Motor neuron (in vitro differentiated cells): Measurements from ENCODE around the gene PODN. TPM values are rescaled to one million over a fixed set of nuclear protein-coding genes. Genes with fewer than 3 reads are reported as not detected.
A peak's percentile ranks its signal among the peaks of the same experiment; 100 is the strongest.

Experiments
- ATAC-seq, 8 experiments: fragments of 200-7000 bp; cut with Tn5 transposase; replicated peaks in 6 of 8; 2 replicates each; pipeline ENCODE4 v1.8.0; 2021; ENCODE audit warnings: mild to moderate bottlenecking in 8 of 8, moderate library complexity in 8 of 8
- H3K27ac ChIP-seq, 2 donors: fragments of 250-450 bp; sonication (Bioruptor Pico); 2 replicates each; pipeline ENCODE4 v1.9.0; 2021; ENCODE audit warnings: antibody characterized with exemption in 2 of 2, mild to moderate bottlenecking in 2 of 2, moderate library complexity in 1 of 2
- H3K4me1 ChIP-seq, 2 donors: fragments of 250-450 bp; sonication (Bioruptor Pico); replicated peaks in 1 of 2; 2 replicates each; pipeline ENCODE4 v1.6.1; 2021; ENCODE audit warnings: antibody characterized with exemption in 2 of 2, mild to moderate bottlenecking in 2 of 2, moderate library complexity in 1 of 2
- H3K4me3 ChIP-seq, 5 donors: fragments of 250-450 bp; sonication (Bioruptor Pico); 2 replicates each; pipeline ENCODE4 v1.9.0; 2021; ENCODE audit warnings: antibody characterized with exemption in 5 of 5, mild to moderate bottlenecking in 5 of 5, moderate library complexity in 4 of 5
- WGBS, 10 experiments: fragments of 450-650 bp; shearing (Covaris generic); methylation state at CpG; one replicate each; pipeline ENCODE4 v1.0.0; 2022; 5-methylcytosine and 5-hydroxymethylcytosine counted together
- in situ Hi-C, 9 experiments: fragments of 400-800 bp; cut with MboI; loops; one replicate each; pipeline ENCODE4 v1.15.0; 2021; ENCODE audit warnings: low sequenced_read_pairs in 9 of 9, low pct_unique_long_range_greater_than_20kb in 2 of 9; ENCODE audit not compliant: unreplicated experiment in 9 of 9
- total RNA-seq, 8 experiments: library from RNA; unstranded; fragments of 300-600 nt; gene quantifications; 2 replicates each; pipeline versions ENCODE4 v1.2.3 to v1.2.4, GENCODE V29; 2022

Gene PODN
- total RNA-seq, 8 experiments from 2014 or later: 0.05 to 37.9 (median 1.2) TPM

DNA sequence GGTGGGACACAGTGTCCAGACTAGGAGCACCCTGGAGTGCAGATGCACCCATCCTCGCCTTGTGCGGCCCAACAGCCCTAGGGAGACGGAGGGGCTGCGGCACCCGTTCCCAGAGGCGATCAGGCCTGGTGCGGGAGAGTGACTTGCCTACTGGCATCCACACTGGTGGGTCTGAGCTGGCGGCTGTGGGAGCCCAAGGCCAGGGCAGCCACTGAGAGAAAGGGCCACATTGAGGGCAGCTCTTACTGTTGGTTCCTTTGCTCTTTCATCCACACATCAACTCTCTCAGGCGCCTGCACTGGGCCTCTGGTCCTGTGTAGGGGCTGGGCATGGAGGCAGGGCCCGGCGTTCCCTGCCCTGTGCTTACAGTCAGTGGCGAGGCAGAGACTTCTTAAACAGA is 8.6 kb downstream of the PODN start:
- Histone ChIP-seq H3K4me1 (peaks cover 7 to 8% of the 10 kb centered on the region in 2 donors), H3K4me3 (no peak overlapping the region), H3K27ac (no peak overlapping the region)
- 87 to 100% (median 95%) methylated on average over 1 to 11 of the region's 12 CpGs; no CpG with 5 or more reads in 4 of the 10 experiments for WGBS, 10 experiments
- in situ Hi-C loops: loop anchor here in 1 of 9 experiments (25.0 kb wide), 1 partner anchor 117 kb away; the partner anchor contains the start of gene CPT2
- no peak for ATAC-seq

DNA sequence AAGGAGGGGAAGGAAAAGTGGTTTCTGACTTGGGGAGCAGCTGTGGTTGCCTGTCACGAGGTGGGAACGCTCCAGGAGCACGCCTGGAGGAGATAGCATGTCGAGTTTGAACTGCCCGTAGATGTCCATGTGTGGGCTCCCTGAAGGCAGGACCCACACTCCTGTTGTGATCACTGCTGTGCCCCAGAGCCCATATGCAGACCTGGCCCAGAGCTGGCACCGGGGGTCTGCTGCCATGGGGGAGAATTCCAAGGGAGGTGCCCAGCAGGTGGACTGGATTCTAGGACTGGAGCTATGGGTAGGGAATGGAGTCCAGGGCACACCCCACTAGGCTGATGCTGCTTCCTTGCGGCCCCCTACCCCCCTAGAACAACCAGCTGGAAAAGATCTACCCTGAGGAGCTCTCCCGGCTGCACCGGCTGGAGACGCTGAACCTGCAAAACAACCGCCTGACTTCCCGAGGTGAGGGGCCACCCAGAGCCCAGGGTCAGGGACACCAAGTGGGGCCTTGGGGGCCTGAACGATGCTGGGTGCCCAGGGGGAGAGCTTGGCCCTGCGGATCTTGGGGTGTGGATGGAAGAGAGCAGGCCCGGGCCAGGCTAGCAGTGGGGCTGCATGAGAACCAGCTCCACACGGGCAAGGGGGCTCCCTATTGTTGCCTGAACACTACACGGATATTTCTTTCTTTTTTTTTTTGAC is 9.3 kb downstream of the PODN start:
- H3K4me1 ChIP-seq: peaks cover 7 to 8% of the 10 kb centered on the region in 2 donors
- H3K4me3 ChIP-seq: no peak overlapping the region
- no peak for ATAC-seq
- 60 to 92% (median 67%) methylated on average over 1 to 11 of the region's 17 CpGs; no CpG with 5 or more reads in 3 of the 10 experiments for WGBS, 10 experiments
- in situ Hi-C loops: loop anchor here in 1 of 9 experiments (25.0 kb wide), 1 partner anchor 116 kb away; the partner anchor contains the start of gene CPT2
- no peak overlapping the region for H3K27ac ChIP-seq

GRCh38 chr1:53071915-53072314 is 9.9 kb downstream of the PODN start:
- 62 to 100% (median 96%) methylated on average over 1 of the region's 1 CpG for WGBS, 10 experiments
- Histone ChIP-seq H3K4me3 (no peak overlapping the region), H3K4me1 (peaks cover 7 to 8% of the 10 kb centered on the region in 2 donors), H3K27ac (no peak overlapping the region)
- no peak for ATAC-seq
- in situ Hi-C loops: loop anchor here in 1 of 9 experiments (25.0 kb wide), 1 partner anchor 115 kb away; the partner anchor contains the start of gene CPT2

DNA sequence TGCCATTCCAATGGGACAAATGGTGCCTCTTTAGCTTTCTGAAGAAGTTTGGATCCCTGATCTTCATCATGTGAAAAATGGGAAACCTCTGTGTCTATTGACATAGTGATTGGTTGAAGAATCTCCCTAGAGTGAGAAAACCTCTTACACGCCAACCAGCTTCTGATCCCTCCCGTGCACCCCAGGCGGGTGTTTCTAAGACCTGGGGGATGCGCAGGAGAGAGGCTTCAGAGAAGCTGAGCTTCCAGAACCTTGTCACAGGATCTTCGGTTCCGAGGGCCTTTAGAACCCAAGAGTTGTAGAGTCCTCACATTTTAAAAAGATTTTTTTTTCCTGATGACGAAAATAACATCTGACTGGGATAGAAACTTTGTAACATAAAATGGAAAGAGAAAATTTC is 11.3 kb downstream of the PODN start:
- no peak for ATAC-seq
- no peak overlapping the region for H3K27ac ChIP-seq
- 67 to 100% (median 90%) methylated on average over 1 to 7 of the region's 7 CpGs; no CpG with 5 or more reads in 1 of the 10 experiments for WGBS, 10 experiments
- in situ Hi-C loops: loop anchor here in 1 of 9 experiments (25.0 kb wide), 1 partner anchor 114 kb away; the partner anchor contains the start of gene CPT2
- no peak overlapping the region for H3K4me3 ChIP-seq
- peaks cover 7 to 8% of the 10 kb centered on the region in 2 donors for H3K4me1 ChIP-seq

DNA sequence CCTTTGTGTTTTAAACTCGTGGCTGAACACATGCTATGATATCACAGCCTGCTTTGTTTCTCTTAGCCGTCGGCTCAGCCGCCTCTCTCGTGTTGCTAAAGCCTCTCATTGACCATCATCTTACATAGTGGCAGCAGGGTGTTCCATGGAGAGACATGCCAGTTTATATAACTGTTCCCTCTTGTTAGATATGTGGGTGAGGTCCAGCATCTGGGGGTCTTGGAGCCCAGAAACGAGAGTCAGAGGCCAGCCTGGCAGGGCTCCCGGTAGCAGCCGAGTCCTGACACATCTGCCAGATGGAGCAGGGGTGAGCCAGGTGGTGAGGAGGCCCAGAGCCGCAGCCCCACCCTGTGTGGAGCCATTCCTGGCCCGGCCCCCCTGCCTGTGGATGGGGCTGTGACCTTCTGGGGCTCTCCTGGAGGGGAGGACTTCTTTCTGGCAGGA is 11.9 kb downstream of the PODN start:
- ATAC-seq: peak in 5 of 8 experiments; percentile 39 to 68 (median 60)
- Histone ChIP-seq H3K4me1 (peaks cover 7 to 8% of the 10 kb centered on the region in 2 donors), H3K27ac (peak overlapping the region in 1 of 2 donors; percentile 9), H3K4me3 (no peak overlapping the region)
- 14 to 100% (median 73%) methylated on average over 1 to 8 of the region's 10 CpGs; no CpG with 5 or more reads in 4 of the 10 experiments for WGBS, 10 experiments
- in situ Hi-C loops: loop anchor here in 1 of 9 experiments (25.0 kb wide), 1 partner anchor 113 kb away; the partner anchor contains the start of gene CPT2

DNA sequence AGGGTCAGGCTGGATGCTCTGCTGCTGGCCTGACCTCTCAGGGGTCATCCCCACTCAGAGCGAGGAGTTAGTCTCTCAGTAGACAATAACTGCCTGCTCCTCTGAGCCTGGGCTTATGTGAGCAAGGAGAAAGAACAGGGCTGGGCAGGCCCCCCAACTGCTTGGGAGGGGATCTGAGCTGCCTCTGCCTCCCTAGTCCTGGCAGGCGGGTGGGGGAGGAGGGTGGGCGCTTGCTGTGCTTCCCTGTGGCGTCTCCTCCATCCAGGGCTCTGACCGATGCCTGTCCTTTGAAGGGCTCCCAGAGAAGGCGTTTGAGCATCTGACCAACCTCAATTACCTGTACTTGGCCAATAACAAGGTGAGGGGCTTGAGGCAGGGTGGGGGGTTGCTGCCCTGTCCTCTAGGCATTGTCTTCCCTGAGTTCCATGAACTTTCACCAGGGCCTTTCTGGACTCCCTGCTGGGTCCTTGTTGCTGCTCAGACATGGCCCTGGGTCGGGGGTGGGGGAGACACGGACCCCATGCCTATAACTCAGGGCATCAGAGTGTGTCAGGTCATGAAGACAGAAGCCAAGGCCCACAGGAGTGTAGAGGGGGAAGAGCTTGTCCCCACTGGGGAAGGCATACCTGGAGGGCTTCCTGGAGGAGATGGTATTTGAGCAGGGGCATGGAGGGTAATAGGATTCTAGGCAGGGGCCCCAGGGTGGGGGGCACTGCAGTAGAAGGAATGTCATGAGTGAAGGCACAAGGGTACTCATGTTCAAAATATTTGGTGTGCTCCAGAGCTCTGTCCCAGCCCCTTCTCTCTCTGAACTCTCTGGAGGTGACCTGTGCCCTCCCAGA is 12.5 kb downstream of the PODN start:
- Histone ChIP-seq H3K4me1 (peaks cover 7 to 8% of the 10 kb centered on the region in 2 donors), H3K27ac (peak overlapping the region in 1 of 2 donors; percentile 9), H3K4me3 (no peak overlapping the region)
- in situ Hi-C loops: loop anchor here in 1 of 9 experiments (25.0 kb wide), 1 partner anchor 113 kb away; the partner anchor contains the start of gene CPT2
- 79 to 80% (median 80%) methylated on average over 1 to 5 of the region's 8 CpGs; no CpG with 5 or more reads in 7 of the 10 experiments for WGBS, 10 experiments
- peak in 2 of 8 experiments; percentile 12 to 25 for ATAC-seq

- Histone ChIP-seq H3K27ac (no peak overlapping the region), H3K4me1 (peaks cover 7 to 8% of the 10 kb centered on the region in 2 donors), H3K4me3 (no peak overlapping the region)
- in situ Hi-C loops: no loop called here
- ATAC-seq: no peak
- WGBS, 10 experiments: 100% methylated on average over 1 to 4 of the region's 4 CpGs; no CpG with 5 or more reads in 4 of the 10 experiments
These were observed 13.2 kb downstream of the PODN start for GRCh38 chr1:53075206-53075605.

GRCh38 chr1:53075761-53076163 is 13.7 kb downstream of the PODN start:
- Histone ChIP-seq H3K4me1 (peaks cover 7 to 8% of the 10 kb centered on the region in 2 donors), H3K4me3 (no peak overlapping the region), H3K27ac (no peak overlapping the region)
- no peak for ATAC-seq
- in situ Hi-C loops: no loop called here
- WGBS, 10 experiments: 65 to 100% (median 90%) methylated on average over 2 to 4 of the region's 8 CpGs; no CpG with 5 or more reads in 5 of the 10 experiments

DNA sequence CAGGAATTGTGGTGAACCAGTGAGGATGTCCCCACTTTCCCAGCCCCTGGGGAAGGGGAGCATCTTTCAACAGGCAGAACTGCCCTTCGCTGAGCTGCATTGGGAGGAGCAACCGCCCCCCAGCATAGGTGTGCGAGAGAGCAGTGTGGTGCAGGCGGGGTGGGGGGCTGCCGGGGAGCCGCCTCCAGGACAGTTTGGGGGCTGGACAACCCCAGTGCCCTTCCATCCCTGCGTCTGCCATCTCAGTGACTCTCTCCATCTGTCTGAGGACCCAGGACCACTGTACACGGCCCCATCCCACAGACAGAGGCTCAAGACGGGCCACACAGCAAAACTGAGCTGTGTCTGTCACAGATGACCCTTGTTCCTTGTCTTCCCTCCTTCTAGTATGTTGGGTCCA is 14.2 kb downstream of the PODN start:
- WGBS, 10 experiments: 80 to 100% (median 90%) methylated on average over 1 to 2 of the region's 9 CpGs; no CpG with 5 or more reads in 7 of the 10 experiments
- no peak for ATAC-seq
- H3K27ac ChIP-seq: no peak overlapping the region
- H3K4me3 ChIP-seq: no peak overlapping the region
- in situ Hi-C loops: no loop called here
- H3K4me1 ChIP-seq: peaks cover 7 to 8% of the 10 kb centered on the region in 2 donors

DNA sequence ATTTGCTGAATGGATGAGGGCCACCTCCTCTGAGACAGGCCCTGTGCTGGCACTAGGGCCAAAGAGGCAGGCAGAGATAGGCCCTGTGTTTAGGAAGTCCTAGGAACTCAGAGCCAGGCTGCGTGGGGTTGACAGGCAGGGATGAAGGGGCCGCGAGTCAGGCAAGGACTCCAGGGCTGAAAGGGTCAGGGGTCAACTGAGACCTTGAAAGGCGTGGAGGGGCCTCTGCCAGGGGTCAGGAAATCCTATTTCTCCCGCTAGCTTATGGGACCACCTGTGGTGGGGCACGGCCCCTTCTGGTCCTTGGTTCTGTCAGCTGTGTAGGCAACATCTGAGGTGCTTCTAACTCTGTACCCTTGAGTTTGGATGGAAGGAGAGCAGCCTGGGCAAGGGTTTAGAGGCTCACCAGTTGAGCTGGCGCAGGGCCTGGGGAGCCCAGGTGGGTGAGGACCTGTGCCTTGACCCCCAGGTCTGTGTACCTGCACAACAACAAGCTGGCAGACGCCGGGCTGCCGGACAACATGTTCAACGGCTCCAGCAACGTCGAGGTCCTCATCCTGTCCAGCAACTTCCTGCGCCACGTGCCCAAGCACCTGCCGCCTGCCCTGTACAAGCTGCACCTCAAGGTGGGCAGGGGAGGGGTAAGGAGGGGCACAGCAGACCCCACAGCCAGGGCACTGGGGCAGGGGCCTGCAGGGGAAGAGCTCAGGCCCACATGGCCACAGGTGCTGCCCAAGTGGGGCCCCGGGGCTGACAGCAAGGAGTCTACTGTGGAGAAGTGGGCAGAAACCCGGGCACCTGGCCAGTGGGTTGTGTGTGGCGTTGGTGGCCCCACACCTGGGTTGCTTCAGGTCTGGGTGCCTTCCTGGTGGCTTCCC is 14.9 kb downstream of the PODN start:
- ATAC-seq: no peak
- no peak overlapping the region for H3K4me3 ChIP-seq
- in situ Hi-C loops: no loop called here
- H3K27ac ChIP-seq: no peak overlapping the region
- WGBS, 10 experiments: 40 to 100% (median 81%) methylated on average over 1 to 7 of the region's 19 CpGs; no CpG with 5 or more reads in 5 of the 10 experiments
- H3K4me1 ChIP-seq: peaks cover 7 to 8% of the 10 kb centered on the region in 2 donors

DNA sequence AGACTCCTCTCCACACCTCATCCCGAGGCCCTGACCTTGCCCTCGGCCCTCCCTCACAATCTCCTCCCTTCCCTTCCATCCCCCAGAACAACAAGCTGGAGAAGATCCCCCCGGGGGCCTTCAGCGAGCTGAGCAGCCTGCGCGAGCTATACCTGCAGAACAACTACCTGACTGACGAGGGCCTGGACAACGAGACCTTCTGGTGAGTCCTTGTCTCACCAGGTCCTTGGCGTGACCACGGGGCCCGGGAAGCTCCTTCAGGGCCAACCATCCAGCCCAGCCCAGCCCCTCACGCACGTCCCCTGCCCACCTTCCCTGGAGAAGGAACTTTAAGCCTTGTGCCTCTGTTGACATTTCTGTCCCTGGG is 15.6 kb downstream of the PODN start:
- in situ Hi-C loops: no loop called here
- Histone ChIP-seq H3K4me1 (peaks cover 7 to 8% of the 10 kb centered on the region in 2 donors), H3K27ac (no peak overlapping the region), H3K4me3 (no peak overlapping the region)
- 65 to 98% (median 94%) methylated on average over 5 to 9 of the region's 13 CpGs; no CpG with 5 or more reads in 5 of the 10 experiments for WGBS, 10 experiments
- ATAC-seq: no peak
